Measurements from ENCODE around the gene OBP2B.

DNA sequence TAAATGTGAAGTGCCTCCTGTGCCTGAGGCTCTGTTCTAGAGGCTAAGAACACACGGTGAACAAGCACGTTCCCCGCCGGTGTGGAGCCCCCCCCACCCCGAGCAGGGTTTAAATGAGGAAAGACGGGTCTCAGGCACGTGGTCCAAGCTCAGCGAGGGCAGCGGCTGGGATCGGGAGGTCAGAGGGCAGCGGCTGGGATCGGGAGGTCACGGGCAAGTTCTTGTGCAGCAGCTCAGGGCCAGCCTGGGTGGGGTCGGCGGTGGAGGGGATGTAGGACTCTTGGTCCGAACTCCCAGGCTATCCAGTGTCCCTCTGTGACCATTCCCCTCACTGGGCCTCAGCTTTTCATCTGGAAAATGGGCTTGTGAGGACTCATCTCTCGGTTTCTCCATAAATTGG, 42.7 kb downstream of the OBP2B start:
- TF ChIP-seq SUZ12 (IDR thresholded peaks at IDR 0.05; ENCODE audit: extremely low read depth, insufficient read depth, insufficient read length), result no peak
- no peak for TF ChIP-seq YY1 (IDR thresholded peaks at IDR 0.05; ENCODE audit: insufficient read depth, insufficient read length)
- no peak for TF ChIP-seq ZNF274 (IDR thresholded peaks at IDR 0.05; ENCODE audit: low read depth, low read length)
